Stomach (tissue), 9 donors: ENCODE data around the gene EPC1. TPM values are rescaled to one million over a fixed set of nuclear protein-coding genes. Genes with fewer than 3 reads are reported as not detected.
"Not testable (repeated sequence)": the region's sequence is repeated elsewhere in the genome, so short reads cannot be mapped to it uniquely, and the experiment has no call there.

Experiments
- DNase-seq, 2 donors: peaks; one replicate each; pipeline versions ENCODE4 v3.0.0 to v3.0.0-alpha.2; 2013 to 2019
- H3K27ac ChIP-seq, 5 donors: fragments of 200-600 bp in 4 of 5; sonication (generic) in 4 of 5; one replicate each; pipeline ENCODE4 v1.5.1; 2013 to 2019; ENCODE audit warnings: mild to moderate bottlenecking in 1 of 5, moderate library complexity in 1 of 5
- H3K27me3 ChIP-seq, 3 donors: fragments of 200-600 bp; sonication (generic); one replicate each; pipeline ENCODE4 v1.5.1; 2017 to 2019; ENCODE audit warnings: mixed run types in 1 of 3
- H3K36me3 ChIP-seq, 4 donors: fragments of 200-600 bp; sonication (generic); 1 replicate in 3 of 4; 2 replicates in 1 of 4; pipeline ENCODE4 v1.5.1; 2016 to 2019
- H3K4me1 ChIP-seq, 4 donors: fragments of 200-600 bp; sonication (generic); one replicate each; pipeline ENCODE4 v1.5.1; 2016 to 2019
- H3K4me3 ChIP-seq, 4 donors: fragments of 200-600 bp; sonication (generic) in 3 of 4; one replicate each; pipeline ENCODE4 v1.5.1; 2016 to 2019; ENCODE audit warnings: mild to moderate bottlenecking in 1 of 4
- H3K9me3 ChIP-seq, 4 donors: fragments of 200-600 bp; sonication (generic); one replicate each; pipeline ENCODE4 v1.5.1; 2016 to 2019
- EP300 ChIP-seq: sonication (generic); formaldehyde crosslinking; IDR thresholded peaks from one replicate; pipeline ENCODE4 v1.6.1; 2017; ENCODE audit warnings: antibody characterized with exemption
- POLR2A ChIP-seq, 4 donors: fragments of 450-650 bp; IDR thresholded peaks; one replicate each; pipeline ENCODE4 v1.6.1; 2016; ENCODE audit warnings: antibody characterized with exemption in 4 of 4, control low read depth in 2 of 4, mild to moderate bottlenecking in 1 of 4, moderate library complexity in 1 of 4
- POLR2AphosphoS5 ChIP-seq, 3 donors: sonication (generic); formaldehyde crosslinking; IDR thresholded peaks; one replicate each; pipeline ENCODE4 v1.6.1; 2016; ENCODE audit warnings: antibody characterized with exemption in 3 of 3
- WGBS, 5 donors: extraction: QIAGEN DNeasy Blood & Tissue Kit in 3 of 5; methylation state at CpG; one replicate each; pipeline versions ENCODE4 v1.1.5 to v1.1.7; 2013 to 2018; 5-methylcytosine and 5-hydroxymethylcytosine counted together
- intact Hi-C: fragments of 100-400 bp; cut with DNase I; formaldehyde crosslinking; loops from one replicate; pipeline ENCODE4 v1.15.1; 2023; ENCODE audit warnings: low total_unique reads
- polyA plus RNA-seq, 3 donors: library from polyadenylated mRNA; stranded (reverse); fragments of 200-250 nt; gene quantifications; one replicate each; pipeline ENCODE4 v1.2.3, GENCODE V29; 2013
- total RNA-seq, 5 donors: library from RNA; depleted of rRNA; stranded (reverse); fragments of >200 nt; gene quantifications; one replicate each; pipeline versions ENCODE4 v1.1.0 to v1.2.3, GENCODE V29; 2014 to 2016
- TF ChIP-seq, protein P1 (sequence below), 7 experiments: fragments of 450-650 bp in 4 of 7; fragments of 200-600 bp in 3 of 7; sonication (generic) in 3 of 7; IDR thresholded peaks; one replicate each; pipeline ENCODE4 v1.5.1; 2016 to 2019; ENCODE audit warnings: antibody characterized with exemption in 7 of 7, control low read depth in 2 of 7, mild to moderate bottlenecking in 1 of 7
- donor health status: healthy with polysubstance abuse.
- donor health status: Bipolar disorder and iron deficiency.
- donor health status: healthy.

EPC1 gene
- total and polyA plus RNA-seq, 8 donors = 9.2 to 182 (median 32.5) TPM

DNA sequence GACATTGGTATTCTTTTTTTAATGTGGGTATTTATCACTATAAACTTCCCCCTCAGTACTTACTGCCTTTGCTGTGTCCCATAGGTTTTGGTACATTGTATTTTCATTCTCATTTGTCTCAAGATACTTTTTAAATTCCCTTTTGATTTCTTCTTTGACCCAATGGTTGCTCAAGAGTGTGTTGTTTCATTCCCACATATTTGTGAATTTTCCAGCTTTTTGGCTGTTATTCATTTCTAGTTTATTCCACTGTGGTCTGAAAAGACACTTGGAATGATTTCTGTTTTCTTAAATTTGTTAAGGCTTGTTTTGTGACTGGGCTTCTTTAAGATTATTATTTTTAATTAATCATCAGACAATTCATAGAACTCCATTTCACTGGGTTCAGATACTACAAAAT lies 105.0 kb downstream of the EPC1 start:
- Histone ChIP-seq H3K9me3 (no peaks in the 10 kb centered on the region), H3K4me3 (no peak overlapping the region), H3K27ac (no peak overlapping the region), H3K4me1 (no peaks in the 10 kb centered on the region), H3K27me3 (no peaks in the 10 kb centered on the region), H3K36me3 (no peaks in the 10 kb centered on the region)
- no peak for TF ChIP-seq POLR2AphosphoS5 (IDR thresholded peaks at IDR 0.05)
- TF ChIP-seq POLR2A (IDR thresholded peaks at IDR 0.05) = no peak
- no peak for DNase-seq
- intact Hi-C loops = no loop called here

DNA sequence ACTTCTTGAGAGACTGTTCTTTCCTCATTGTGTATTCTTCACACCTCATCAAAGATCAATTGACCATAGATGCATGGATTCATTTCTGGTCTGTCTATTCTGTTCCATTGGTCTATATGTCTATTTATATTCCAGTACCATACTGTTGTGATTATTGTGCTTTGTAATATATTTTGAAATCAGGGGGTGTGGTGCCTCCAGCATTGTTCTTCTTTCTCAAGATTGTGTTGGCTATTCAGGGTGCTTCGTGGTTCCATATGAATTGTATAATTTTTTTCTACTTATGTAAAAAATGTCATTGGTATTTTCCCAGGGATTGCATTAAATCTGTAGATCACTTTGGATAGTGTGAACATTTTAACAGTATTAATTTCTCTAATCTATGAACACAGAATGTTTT lies 106.5 kb downstream of the EPC1 start:
- DNase-seq = no peak
- TF ChIP-seq POLR2A (IDR thresholded peaks at IDR 0.05) = no peak
- TF ChIP-seq, protein P1, sequence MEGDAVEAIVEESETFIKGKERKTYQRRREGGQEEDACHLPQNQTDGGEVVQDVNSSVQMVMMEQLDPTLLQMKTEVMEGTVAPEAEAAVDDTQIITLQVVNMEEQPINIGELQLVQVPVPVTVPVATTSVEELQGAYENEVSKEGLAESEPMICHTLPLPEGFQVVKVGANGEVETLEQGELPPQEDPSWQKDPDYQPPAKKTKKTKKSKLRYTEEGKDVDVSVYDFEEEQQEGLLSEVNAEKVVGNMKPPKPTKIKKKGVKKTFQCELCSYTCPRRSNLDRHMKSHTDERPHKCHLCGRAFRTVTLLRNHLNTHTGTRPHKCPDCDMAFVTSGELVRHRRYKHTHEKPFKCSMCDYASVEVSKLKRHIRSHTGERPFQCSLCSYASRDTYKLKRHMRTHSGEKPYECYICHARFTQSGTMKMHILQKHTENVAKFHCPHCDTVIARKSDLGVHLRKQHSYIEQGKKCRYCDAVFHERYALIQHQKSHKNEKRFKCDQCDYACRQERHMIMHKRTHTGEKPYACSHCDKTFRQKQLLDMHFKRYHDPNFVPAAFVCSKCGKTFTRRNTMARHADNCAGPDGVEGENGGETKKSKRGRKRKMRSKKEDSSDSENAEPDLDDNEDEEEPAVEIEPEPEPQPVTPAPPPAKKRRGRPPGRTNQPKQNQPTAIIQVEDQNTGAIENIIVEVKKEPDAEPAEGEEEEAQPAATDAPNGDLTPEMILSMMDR (IDR thresholded peaks at IDR 0.05) = no peak
- TF ChIP-seq POLR2AphosphoS5 (IDR thresholded peaks at IDR 0.05) = no peak
- no peak for TF ChIP-seq EP300

DNA sequence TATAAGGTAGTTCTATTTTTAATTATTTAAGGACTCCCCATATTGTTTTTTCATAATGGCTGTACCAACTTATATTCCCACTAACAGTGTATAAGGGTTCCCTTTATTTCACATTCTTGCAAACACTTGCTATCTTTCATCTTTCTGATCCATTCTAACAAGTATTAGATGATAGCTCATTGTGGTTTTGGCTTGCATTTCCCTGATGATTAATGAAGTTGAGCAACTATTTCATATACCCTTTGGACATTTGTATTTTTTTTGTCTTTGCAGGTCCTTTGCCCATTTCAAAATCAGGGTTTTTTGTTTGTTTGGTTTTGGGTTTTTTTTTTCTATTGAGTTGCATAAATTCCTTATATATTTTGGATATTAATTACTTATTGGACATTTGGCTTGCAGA lies 107.2 kb downstream of the EPC1 start:
- TF ChIP-seq POLR2A (IDR thresholded peaks at IDR 0.05) (no peak), EP300 (no peak), POLR2AphosphoS5 (IDR thresholded peaks at IDR 0.05) (no peak)
- TF ChIP-seq, protein P1 (IDR thresholded peaks at IDR 0.05) = no peak
- H3K27me3 ChIP-seq = no peaks in the 10 kb centered on the region
- H3K9me3 ChIP-seq = no peaks in the 10 kb centered on the region
- H3K36me3 ChIP-seq = no peaks in the 10 kb centered on the region
- H3K4me3 ChIP-seq = no peak overlapping the region
- intact Hi-C loops = no loop called here
- DNase-seq = no peak
- no peaks in the 10 kb centered on the region for H3K4me1 ChIP-seq
- H3K27ac ChIP-seq = no peak overlapping the region

More for the DNA sequence above, 106.5 kb downstream of the EPC1 start:
- Histone ChIP-seq H3K4me3 (no peak overlapping the region), H3K9me3 (no peaks in the 10 kb centered on the region), H3K36me3 (no peaks in the 10 kb centered on the region), H3K27ac (no peak overlapping the region), H3K27me3 (no peaks in the 10 kb centered on the region), H3K4me1 (no peaks in the 10 kb centered on the region)
- intact Hi-C loops = no loop called here
- 74 to 94% (median 78%) methylated on average over 1 of the region's 1 CpG for WGBS, 5 donors

DNA sequence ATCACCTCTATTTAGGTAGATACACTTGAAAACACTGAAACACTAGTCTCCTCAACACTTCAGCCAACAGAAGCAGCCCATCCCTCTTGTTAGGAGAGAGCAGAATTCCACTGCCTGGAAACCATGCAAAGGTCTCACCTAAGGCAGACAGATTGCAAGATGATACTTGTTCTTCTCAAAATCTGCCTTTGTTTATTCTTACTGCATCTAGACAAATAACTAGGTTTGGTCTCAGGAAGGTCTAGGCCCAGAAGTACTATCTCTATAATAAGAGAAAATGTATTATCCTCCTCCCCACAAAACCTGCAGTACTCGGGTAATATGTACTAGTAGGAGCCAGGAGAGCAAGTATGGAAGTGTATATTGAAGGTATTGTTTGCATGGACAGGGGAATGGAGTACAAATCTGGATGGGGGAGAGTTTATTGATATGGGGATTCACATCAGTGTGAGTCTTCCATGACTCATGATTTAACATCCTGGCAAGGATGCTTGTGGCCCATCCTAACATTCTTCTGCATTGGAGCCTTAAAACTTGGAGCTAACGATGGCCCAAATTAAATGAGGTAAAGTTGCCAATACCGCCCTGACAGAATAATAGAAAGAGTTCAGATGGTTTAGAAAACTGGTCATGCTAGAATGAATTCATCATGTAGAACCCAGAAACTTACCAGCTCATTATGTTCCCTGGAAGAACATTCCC lies 109.2 kb downstream of the EPC1 start:
- no peaks in the 10 kb centered on the region for H3K4me1 ChIP-seq
- no peaks in the 10 kb centered on the region for H3K27me3 ChIP-seq
- H3K27ac ChIP-seq = no peak overlapping the region
- WGBS, 5 donors = 83 to 96% (median 90%) methylated on average over 3 of the region's 3 CpGs
- intact Hi-C loops = no loop called here
- H3K4me3 ChIP-seq = no peak overlapping the region
- peaks cover 0 to 3% (median 0%) of the 10 kb centered on the region in 4 donors for H3K9me3 ChIP-seq
- no peaks in the 10 kb centered on the region for H3K36me3 ChIP-seq
- no peak for TF ChIP-seq POLR2AphosphoS5 (IDR thresholded peaks at IDR 0.05)
- no peak for TF ChIP-seq POLR2A (IDR thresholded peaks at IDR 0.05)
- TF ChIP-seq EP300 = no peak
- TF ChIP-seq, protein P1 (IDR thresholded peaks at IDR 0.05) = no peak
- no peak for DNase-seq

DNA sequence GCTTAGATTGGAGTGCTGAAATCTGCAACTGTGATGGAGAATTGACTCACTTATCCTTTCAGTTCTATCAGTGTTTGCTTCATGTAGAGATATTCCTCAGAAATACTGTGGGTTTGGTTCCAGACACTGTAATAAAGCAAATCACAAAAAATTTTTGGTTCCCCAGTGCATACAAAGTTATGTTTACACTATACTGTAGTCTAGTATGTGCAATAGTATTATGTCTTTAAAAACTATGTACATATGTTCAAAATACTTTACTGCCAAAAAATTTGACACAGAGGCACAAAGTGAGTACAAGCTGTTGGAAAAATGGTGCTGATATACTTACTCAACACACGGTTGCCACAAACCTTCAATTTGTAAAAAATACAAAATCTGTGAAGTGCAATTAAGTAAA lies 112.5 kb downstream of the EPC1 start:
- H3K36me3 ChIP-seq = no peaks in the 10 kb centered on the region
- TF ChIP-seq EP300 (no peak), POLR2A (IDR thresholded peaks at IDR 0.05) (no peak), POLR2AphosphoS5 (IDR thresholded peaks at IDR 0.05) (no peak)
- TF ChIP-seq, protein P1 (IDR thresholded peaks at IDR 0.05) = no peak
- intact Hi-C loops = no loop called here
- no peak overlapping the region for H3K27ac ChIP-seq
- no peaks in the 10 kb centered on the region for H3K27me3 ChIP-seq
- no peak overlapping the region for H3K4me3 ChIP-seq
- H3K4me1 ChIP-seq = no peaks in the 10 kb centered on the region
- no peak for DNase-seq
- 53 to 80% (median 76%) methylated on average over 1 of the region's 1 CpG for WGBS, 5 donors
- peaks cover 0 to 3% (median 0%) of the 10 kb centered on the region in 4 donors for H3K9me3 ChIP-seq

DNA sequence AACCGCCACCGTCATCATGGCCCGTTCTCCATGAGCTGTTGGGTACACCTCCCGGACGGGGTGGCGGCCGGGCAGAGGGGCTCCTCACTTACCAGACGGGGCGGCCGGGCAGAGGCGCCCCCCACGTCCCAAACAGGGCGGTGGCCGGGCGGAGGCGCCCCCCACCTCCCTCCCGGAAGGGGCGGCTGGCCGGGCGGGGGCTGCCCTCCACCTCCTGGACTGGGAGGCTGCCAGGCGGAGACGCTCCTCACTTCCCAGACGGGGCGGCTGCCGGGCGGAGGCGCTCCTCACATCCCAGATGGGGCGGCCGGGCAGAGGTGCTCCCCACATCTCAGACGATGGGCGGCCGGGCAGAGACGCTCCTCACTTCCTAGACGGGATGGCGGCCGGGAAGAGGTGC lies 113.6 kb downstream of the EPC1 start:
- H3K27ac ChIP-seq, H3K4me1 ChIP-seq, H3K27me3 ChIP-seq, DNase-seq, H3K36me3 ChIP-seq, intact Hi-C loops, H3K9me3 ChIP-seq, H3K4me3 ChIP-seq: not testable (repeated sequence)
- 90 to 98% (median 96%) methylated on average over 17 to 33 of the region's 36 CpGs for WGBS, 5 donors
